Measurements from ENCODE around the gene HIRA.

The HIRA gene

GRCh38 chr22:19398206-19398605, 33.3 kb downstream of the HIRA start:
- no peak overlapping the region for H3K4me3 ChIP-seq (ENCODE audit: low read depth, low read length)
- DNase-seq (ENCODE audit: low read depth): no peak
- in situ Hi-C loops (cut with HindIII; ENCODE audit: low sequenced_read_pairs): no loop called here
- TF ChIP-seq CTCF (IDR thresholded peaks at IDR 0.05; ENCODE audit: low read depth, low read length, missing control alignments): no peak

- no peak for DNase-seq (ENCODE audit: low read depth)
- no peak for TF ChIP-seq CTCF (IDR thresholded peaks at IDR 0.05; ENCODE audit: low read depth, low read length, missing control alignments)
- no peak overlapping the region for H3K4me3 ChIP-seq (ENCODE audit: low read depth, low read length)
- in situ Hi-C loops (cut with HindIII; ENCODE audit: low sequenced_read_pairs): no loop called here
These were observed 33.8 kb downstream of the HIRA start for GRCh38 chr22:19397734-19398104.

- TF ChIP-seq CTCF (IDR thresholded peaks at IDR 0.05; ENCODE audit: low read depth, low read length, missing control alignments): no peak
- in situ Hi-C loops (cut with HindIII; ENCODE audit: low sequenced_read_pairs): no loop called here
- no peak for DNase-seq (ENCODE audit: low read depth)
These were observed 34.4 kb downstream of the HIRA start for GRCh38 chr22:19396934-19397733.

GRCh38 chr22:19396561-19396933, 35.0 kb downstream of the HIRA start:
- no peak for DNase-seq (ENCODE audit: low read depth)
- no peak overlapping the region for H3K4me3 ChIP-seq (ENCODE audit: low read depth, low read length)
- in situ Hi-C loops (cut with HindIII; ENCODE audit: low sequenced_read_pairs): no loop called here
- TF ChIP-seq CTCF (IDR thresholded peaks at IDR 0.05; ENCODE audit: low read depth, low read length, missing control alignments): no peak

More at GRCh38 chr22:19396934-19397733, 34.4 kb downstream of the HIRA start:
- no peak overlapping the region for H3K4me3 ChIP-seq (ENCODE audit: low read depth, low read length)

- DNase-seq (ENCODE audit: low read depth): no peak
- in situ Hi-C loops (cut with HindIII; ENCODE audit: low sequenced_read_pairs): no loop called here
- no peak overlapping the region for H3K4me3 ChIP-seq (ENCODE audit: low read depth, low read length)
- TF ChIP-seq CTCF (IDR thresholded peaks at IDR 0.05; ENCODE audit: low read depth, low read length, missing control alignments): no peak
These were observed 36.3 kb downstream of the HIRA start for GRCh38 chr22:19395276-19395675.

GRCh38 chr22:19394274-19395050, 37.1 kb downstream of the HIRA start:
- DNase-seq (ENCODE audit: low read depth): no peak
- no peak for TF ChIP-seq CTCF (IDR thresholded peaks at IDR 0.05; ENCODE audit: low read depth, low read length, missing control alignments)
- in situ Hi-C loops (cut with HindIII; ENCODE audit: low sequenced_read_pairs): no loop called here
- H3K4me3 ChIP-seq (ENCODE audit: low read depth, low read length): no peak overlapping the region

All from astrocyte of the cerebellum (primary cell).